ENCODE data around the gene CENPS. TPM values are rescaled to one million over a fixed set of nuclear protein-coding genes. Genes with fewer than 3 reads are reported as not detected.

CENPS gene
- total and polyA plus RNA-seq, 9 of the 15 experiments (the other 6 are each of a cell fraction or from before 2014, with no cell fraction given): 10.2 to 36.0 (median 26.0) TPM

- POLR2A ChIA-PET: no interaction called here
- no peaks in the 10 kb centered on the region for H3K27me3 ChIP-seq (ENCODE audit: control insufficient read depth in 2 of 2, insufficient read depth in 2 of 2, low read length in 2 of 2)
- no peak overlapping the region for H3K27ac ChIP-seq (ENCODE audit: extremely low read depth, low read depth, low read length)
- no peak for DNase-seq (ENCODE audit: extremely low read depth in 1 of 4, low spot score in 3 of 4)
- TF ChIP-seq, protein P1, sequence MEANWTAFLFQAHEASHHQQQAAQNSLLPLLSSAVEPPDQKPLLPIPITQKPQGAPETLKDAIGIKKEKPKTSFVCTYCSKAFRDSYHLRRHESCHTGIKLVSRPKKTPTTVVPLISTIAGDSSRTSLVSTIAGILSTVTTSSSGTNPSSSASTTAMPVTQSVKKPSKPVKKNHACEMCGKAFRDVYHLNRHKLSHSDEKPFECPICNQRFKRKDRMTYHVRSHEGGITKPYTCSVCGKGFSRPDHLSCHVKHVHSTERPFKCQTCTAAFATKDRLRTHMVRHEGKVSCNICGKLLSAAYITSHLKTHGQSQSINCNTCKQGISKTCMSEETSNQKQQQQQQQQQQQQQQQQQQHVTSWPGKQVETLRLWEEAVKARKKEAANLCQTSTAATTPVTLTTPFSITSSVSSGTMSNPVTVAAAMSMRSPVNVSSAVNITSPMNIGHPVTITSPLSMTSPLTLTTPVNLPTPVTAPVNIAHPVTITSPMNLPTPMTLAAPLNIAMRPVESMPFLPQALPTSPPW (CRISPR knock-in tag; IDR thresholded peaks at IDR 0.05): no peak
- no peak for TF ChIP-seq IRF9 (tag; IDR thresholded peaks at IDR 0.05)
- TF ChIP-seq DPF2 (IDR thresholded peaks at IDR 0.05): no peak
- ATAC-seq: no peak
- H3K9ac ChIP-seq (ENCODE audit: insufficient read depth in 1 of 2, low read depth in 2 of 2, low read length in 2 of 2): no peak overlapping the region
- no peak overlapping the region for H2AFZ ChIP-seq (ENCODE audit: low read depth, low read length)
- FAIRE-seq: no peak
- H3K4me2 ChIP-seq (ENCODE audit: insufficient read depth, low read length): no peak overlapping the region
- no peaks in the 10 kb centered on the region for H4K20me1 ChIP-seq (replicated peaks; ENCODE audit: control insufficient read depth, insufficient read depth, low read length)
- CTCF ChIA-PET (ENCODE audit: low intra/inter-chr PET ratio): no interaction called here
- no peaks in the 10 kb centered on the region for H3K9me3 ChIP-seq (replicated peaks; ENCODE audit: control insufficient read depth, insufficient read depth, low read depth, low read length)
- no TSS peak for BruUV-seq (replicated peaks)
- WGBS (ENCODE audit: insufficient coverage, low coverage, missing lambda C conversion rate): 60% methylated on average over 5 of the region's 5 CpGs
- no peaks in the 10 kb centered on the region for H3K79me2 ChIP-seq (ENCODE audit: control insufficient read depth, insufficient read depth, low read length)
- no peak overlapping the region for H3K4me3 ChIP-seq
- no peaks in the 10 kb centered on the region for H3K9me1 ChIP-seq (ENCODE audit: control insufficient read depth, insufficient read depth, low read length)
- H3K4me1 ChIP-seq (replicated peaks in 1 of 2; ENCODE audit: control insufficient read depth in 2 of 2, insufficient read depth in 2 of 2, low read length in 2 of 2): no peaks in the 10 kb centered on the region
- in situ Hi-C loops (cut with MboI): no loop called here
- peaks cover 3% of the 10 kb centered on the region; the same call in 1 of the 3 replicates for H3K36me3 ChIP-seq (ENCODE audit: control insufficient read depth, insufficient read depth, low read length)
- intact Hi-C loops (cut with micrococcal nuclease): no loop called here
Observed at GRCh38 chr1:10440794-10441193, 10.6 kb downstream of the CENPS start.

All from K562 (cell line).